Measurements from ENCODE around the gene SBSN.
A peak's percentile ranks its signal among the peaks of the same experiment; 100 is the strongest.

The SBSN gene, protein sequence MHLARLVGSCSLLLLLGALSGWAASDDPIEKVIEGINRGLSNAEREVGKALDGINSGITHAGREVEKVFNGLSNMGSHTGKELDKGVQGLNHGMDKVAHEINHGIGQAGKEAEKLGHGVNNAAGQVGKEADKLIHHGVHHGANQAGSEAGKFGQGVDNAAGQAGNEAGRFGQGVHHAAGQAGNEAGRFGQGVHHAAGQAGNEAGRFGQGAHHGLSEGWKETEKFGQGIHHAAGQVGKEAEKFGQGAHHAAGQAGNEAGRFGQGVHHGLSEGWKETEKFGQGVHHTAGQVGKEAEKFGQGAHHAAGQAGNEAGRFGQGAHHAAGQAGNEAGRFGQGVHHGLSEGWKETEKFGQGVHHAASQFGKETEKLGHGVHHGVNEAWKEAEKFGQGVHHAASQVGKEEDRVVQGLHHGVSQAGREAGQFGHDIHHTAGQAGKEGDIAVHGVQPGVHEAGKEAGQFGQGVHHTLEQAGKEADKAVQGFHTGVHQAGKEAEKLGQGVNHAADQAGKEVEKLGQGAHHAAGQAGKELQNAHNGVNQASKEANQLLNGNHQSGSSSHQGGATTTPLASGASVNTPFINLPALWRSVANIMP

DNA sequence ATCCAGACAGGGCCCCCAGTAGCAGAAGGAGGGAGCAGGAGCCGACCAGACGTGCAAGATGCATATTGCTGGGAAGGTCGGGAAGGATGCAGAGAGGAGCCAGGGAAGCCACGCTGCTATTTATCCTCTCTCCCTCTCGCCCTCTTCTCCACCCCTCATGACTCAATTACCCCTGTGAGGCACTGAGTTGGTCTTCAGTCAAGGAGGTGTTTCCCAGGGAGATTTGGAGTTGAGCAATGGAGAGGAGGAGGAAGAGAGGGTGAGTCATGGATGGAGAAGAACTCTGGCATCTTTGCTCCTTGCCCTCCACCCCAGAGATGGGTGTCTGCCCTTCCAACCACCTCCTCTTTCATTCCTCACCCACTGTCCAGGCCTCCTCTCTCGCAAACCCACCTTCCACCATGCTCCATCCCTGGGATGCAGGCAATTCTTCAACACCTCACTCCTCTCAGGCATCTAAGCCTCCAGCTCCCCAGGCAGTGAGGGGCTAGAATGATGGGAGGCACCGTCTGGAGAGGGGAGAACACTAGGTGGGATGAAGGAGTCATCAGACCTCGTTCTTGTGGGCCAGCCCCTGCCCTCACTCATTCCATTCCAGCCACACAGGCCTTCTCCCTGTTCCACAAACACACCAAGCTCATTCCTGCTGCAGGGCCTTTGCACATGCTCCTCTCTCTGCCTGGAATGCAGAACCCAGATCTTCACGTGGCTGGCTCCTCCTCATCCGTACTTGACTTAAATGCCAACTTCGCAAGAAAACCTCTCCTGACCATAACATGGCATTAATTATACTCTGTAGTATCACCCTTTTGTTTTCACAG lies at the start of gene SBSN:
Gene SBSN, minus strand, starts transcription at position 94 of the 821 bp plus-strand sequence. Its CDS starts 30 bp downstream, at position 64.
- DNase-seq = peak; percentile 81

DNA sequence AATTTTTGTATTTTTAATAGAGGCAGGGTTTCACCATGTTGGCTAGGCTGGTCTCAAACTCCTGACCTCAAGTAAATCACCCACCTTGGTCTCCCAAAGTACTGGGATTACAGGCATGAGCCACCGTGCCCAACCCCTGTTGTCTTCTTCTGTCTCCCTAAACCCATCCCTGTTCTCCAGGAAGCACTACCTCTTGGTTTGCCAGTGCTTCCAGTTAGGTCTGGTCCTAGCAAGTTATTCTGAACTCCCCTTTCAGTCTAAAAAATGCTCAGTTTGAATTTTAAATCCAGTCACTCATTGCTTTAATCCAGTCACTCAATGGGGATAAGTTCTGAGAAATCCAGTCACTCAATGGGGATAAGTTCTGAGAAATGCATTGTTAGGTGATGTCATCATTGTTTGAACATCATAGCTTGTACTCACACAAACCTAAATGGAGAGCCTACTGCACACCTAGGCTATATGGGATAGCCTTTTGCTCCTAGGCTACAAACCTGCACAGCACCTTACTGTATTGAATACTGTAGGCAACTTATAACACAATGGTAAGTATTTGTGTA lies 43.4 kb upstream of the SBSN start:
- DNase-seq = no peak

DNA sequence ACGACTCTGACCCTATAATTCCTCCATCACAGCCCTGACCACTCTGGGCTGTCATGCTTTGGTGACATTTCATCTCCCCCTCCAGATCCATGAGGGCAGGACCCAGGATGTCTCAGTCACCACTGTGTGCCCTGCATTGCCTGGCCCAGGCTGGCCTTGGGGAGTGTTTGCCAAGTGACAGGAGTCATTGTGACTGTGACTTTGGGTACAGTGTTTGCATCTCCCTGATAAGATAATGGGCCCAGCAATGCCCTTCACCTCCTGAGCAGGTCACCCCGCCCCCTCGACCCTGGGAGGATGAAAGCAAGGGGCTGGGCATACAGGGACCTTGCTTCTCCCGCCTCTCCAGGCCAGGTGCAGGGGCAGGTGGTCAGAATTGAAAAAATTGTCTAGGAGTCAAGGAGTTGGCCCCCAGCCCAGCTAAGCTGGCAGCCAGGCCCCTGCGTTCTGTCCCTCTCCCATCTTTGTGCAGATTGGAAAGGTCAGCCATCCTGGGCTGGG lies 41.2 kb upstream of the SBSN start:
- no peak for DNase-seq

DNA sequence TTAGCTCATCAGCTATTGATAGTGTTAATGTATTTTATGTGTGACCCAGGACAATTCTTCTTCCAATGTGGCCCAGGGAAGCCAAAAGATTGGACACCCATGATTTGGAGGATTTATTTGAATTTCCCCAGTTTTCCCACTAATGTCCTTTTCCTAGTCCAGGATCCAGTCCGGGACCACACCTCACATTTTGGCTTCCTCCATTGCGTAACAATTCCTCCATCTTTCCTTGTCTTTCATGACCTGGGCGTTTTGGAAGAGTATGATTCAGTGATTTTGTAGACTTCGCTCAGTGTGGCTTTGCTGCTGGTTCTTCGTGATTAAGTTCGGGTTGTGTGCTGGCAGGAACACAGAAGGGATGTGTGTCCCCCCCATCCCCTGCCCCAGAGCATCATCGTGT lies 38.6 kb upstream of the SBSN start:
- no peak for DNase-seq

DNA sequence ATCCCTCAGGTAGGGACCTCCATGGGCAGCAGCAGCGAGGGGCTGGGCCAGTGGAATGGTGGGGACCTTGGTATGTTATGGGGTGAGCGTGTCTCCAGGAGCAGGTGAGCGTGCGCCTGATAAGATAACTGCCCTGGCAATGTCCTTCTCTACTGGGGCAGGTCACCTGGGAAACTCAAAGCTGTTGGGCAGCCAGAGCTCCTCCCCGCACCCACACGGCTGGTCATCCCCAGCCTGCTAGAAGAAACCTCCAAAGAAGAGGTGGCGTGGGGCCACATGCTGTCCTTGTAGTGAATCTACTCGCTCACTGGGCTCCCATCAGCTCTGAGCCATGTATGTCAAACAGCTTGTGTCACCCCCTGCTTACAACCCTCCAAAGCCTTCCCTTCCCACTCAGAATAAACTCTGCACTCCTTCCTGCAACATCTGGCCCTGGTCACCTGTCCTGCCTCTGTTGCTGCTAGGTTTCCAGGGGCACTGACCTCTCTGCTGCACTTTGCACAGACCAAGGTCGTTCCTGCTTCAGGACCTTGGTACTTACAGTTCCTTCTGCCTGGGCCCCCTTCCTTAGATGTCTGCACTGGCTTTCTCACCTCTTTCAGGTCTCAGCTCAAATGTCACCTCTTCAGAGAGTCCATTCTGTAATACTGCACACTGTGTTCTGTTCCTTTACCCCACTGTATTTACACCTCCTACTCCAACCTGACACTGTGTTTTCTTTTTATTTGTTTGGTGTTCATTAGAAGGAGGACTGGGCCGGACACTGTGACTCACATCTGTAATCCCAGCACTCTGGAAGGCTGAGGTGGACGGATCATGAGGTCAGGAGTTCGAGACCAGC lies 37.1 kb upstream of the SBSN start:
- no peak for DNase-seq

DNA sequence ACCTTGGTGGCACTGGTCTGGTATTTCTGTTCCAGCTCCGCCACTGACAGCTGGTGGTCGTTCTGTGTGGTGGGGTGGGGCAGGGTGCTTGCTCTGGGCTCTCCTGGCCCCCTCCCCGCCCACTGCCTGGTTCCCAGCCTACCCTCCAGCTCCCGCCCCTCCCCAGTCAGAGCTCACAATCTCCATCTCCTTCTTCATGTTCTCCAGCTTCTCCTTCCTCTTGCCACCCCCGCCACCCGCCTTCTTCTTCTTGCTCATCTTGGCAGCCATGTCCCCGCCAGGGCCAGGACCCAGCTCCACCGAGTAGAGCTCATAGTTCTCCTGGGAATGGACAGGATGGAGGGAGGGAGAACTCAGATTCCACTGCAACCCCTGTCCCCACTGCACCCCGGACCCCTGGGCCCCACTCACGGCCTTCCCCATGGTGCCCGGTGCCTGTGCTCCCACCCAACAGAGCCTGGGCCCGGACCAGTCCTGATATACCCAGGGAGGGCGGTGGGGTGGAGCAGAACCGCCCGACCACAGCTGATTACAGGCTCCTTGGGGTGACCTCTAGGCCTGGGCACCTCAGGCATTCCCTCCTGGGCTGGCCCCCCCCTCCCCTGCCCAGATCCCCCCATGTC lies 35.2 kb upstream of the SBSN start, which contains the start of gene ATP4A:
Gene ATP4A, minus strand, starts transcription at position 452 of the 623 bp plus-strand sequence. Its CDS starts 29 bp downstream, at position 423.
- no peak for DNase-seq

DNA sequence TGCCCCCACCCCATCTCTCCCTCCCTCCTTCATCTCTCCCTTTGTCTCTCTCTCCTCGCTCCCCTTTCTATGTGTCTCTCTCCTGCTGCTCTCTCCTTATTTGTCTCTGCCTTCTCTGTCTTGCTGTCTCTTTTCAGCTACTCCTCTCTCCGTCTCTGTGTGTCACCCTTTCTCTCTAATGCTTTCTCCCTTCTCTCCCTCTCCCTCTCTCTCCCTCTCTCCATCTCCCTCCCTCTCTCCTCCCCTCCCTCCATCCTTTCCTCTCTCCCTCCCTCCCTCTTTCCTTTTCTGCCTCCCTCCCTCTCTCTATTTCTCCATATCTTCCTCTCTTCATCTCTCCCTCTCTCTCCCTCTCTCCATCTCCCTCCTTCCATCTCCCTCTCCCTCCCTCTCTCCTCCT lies 34.7 kb upstream of the SBSN start:
- DNase-seq = no peak

DNA sequence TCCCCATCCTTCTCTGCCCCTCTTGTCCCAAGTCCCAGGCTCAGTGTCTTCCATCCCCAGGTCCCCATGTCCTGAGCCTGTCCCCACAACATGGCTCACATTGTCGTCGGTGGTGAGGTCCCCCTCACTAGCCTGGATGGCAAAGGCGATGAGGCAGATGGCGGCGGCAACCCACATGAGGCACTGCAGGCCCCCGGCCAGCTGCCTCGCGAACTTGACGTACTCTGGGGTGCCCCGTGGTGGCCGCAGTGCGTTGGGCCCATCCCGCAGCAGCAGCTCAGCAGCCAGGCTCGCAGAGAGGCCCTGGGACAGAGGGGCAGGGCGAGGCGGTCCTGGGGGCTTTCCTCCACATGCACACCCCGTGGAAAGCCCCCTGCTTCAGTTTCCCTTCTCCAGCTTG lies 34.2 kb upstream of the SBSN start:
- DNase-seq = no peak

DNA sequence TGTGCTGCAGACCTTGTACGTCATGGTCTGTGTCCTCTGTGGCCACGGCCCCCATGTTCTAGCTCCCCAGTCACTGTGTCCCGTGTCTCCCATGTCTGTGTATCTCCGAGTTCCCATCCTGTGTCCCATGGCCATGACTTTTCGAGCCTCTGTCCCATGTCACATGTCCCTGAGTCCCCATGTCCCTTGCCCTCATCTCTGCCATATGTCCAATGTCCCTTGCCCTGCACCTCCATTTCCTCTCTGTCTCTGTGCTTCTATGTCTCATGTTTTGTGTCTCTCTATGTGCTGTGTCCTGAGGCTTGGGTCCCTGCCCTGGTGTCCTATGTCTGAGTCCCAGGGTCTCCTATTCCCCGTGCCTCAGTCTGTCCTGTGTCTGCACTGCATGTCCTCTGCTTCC lies 33.3 kb upstream of the SBSN start:
- no peak for DNase-seq

DNA sequence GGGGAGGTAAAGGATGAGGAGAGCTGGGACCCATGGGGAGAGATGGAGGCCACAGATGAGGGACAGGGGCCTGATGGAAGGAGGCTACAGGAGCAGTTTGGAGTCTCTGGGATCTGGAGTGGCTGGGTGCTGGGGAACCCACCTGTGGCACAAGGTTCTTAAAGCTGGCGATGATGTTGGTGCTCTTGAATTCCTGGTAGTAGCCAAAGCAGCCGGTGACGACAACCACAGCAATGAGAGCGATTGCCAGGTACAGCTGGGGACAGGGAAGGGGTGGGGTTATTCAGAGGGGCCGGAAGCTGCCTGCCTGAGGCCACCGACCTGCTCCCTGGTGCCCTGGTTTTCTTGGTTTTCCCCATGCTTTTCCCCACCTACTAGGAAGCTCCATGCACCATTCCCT lies 32.6 kb upstream of the SBSN start:
- no peak for DNase-seq

DNA sequence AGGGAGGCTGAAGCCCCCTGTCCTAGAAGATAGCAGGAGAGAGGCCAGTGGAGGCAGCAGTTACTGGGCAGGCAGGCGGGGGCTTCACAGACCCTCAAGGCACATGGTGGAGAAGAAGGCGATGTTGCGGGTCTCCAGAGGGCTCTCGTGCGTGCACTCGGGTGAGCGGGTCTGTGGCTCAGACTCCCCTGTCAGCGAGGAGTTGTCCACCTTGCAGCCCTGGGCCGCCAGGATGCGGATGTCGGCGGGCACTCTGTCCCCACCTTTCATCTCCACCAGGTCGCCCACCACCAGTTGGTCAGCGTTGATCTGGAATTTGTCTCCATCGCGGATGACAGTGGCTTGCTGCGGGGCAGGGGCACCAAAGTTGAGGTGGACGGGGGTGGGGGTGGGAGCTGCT lies 32.2 kb upstream of the SBSN start:
- DNase-seq = no peak

DNA sequence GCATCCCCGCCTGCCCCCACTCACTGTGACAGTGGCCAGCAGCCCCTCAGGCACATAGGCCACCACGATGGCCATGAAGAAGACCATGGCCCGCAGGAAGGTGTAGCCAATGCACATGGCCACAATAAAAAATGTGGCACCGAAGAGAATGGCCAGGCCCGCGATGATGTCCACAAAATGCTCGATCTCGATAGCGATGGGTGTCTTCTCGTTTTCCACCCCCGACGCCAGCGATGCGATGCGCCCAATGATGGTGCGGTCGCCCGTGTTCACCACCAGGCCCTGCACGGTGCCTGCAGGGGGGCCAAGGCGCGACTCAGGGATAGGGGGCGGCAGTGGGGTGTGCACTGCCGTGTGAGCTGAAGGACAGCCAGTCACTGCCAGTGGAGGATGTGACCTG lies 31.7 kb upstream of the SBSN start:
- DNase-seq = no peak

DNA sequence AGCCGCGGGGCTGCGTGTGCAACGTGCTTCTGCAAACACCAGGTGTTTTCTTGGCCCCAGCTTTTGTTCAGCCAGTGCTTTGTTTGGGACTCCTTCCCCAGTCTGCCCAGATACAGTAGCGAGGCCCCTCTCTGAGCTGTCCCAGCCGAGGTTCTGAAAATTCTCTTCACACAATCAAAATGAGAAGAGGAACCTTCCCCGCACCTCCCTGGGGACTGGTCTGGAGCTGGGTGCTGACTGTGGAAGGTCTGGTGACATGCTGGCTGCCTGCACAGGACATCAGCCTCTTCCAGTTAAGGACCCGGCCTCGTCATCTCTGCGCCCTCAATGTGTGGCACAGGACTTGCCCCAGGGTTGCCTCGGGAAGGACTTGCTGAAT lies 31.2 kb upstream of the SBSN start:
- DNase-seq = no peak

DNA sequence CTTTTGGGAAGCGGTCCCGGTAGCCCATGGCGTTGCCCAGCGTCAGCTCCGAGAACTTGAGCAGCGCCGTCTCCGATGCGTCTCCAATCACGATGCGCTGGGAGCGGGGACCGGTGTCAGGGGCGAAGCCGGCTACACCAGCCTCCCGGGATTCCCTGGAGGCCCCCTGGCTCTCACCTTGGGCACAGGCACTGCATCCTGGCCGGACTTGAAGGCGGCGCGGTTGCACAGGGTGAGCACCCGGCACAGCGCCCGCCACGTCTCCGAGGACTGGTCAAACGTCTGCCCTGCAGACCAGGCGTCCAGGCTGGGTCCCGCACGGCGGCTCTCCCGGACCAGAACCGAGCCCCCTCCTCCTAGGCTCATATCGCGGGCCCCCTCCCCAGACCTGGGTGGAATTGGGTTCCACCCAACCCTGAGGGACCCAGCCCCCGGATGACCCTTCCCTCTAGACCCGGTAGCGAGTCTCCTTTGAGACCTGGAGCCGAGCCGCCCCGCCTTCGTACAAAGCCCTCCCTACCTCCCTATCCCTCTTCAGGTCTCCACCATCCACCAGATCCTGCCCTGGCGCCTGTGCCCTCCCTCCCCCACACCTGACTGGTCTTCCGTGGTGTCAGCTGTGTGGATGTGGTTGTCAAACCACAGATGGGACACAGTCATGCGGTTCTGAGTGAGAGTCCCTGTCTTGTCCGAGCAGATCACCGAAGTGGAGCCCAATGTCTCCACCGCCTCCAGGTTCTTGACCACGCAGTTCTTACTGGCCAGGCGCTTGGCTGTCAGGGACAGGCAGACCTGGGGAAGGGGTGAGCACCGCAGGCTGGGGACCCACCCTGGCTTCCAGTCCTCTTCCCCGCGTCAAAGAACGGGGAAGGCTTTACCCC lies 30.5 kb upstream of the SBSN start:
- no peak for DNase-seq

DNA sequence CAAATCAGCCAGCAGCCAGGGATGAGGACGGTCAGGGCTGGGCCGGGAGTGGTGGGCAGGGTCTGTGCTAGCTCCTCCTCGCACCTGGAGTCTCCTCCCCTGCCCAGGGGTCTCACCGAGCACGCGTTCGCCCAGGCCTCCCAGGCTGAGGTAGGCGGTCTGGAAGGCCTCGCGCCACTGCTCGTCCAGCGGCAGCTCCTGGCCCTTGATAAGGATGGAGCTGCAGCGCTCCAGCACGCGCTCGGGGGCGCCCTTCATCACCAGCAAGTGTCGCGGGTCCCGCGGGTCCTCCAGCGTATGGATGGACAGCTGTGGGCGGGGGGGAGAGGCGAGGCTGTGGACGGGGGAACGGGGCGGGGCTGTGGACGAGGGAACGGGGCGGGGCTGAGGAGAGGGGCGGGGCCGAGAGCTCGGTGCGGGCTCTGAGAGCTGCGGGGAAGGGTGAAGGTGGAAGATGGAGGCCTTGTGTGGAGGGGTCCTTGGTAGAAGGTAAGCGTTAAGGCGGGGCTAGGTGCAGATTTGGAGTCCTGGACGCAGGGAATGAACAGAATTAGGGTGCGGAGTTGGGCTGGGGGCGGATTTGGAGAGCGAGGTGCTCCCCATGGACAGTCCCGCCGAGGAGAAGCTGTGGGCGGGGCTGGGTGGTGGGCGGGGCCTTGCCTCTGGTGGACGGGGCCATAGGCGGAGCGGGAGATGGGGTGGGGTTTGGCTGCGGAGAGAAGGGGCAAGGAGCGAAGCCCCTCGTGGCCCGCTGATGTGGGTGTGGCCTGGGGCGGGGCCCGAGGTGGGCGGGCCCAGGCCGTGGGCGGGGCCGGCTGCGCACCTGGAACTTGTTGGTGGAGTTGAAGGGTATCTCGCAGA lies 29.7 kb upstream of the SBSN start:
- peak; percentile 49 for DNase-seq

DNA sequence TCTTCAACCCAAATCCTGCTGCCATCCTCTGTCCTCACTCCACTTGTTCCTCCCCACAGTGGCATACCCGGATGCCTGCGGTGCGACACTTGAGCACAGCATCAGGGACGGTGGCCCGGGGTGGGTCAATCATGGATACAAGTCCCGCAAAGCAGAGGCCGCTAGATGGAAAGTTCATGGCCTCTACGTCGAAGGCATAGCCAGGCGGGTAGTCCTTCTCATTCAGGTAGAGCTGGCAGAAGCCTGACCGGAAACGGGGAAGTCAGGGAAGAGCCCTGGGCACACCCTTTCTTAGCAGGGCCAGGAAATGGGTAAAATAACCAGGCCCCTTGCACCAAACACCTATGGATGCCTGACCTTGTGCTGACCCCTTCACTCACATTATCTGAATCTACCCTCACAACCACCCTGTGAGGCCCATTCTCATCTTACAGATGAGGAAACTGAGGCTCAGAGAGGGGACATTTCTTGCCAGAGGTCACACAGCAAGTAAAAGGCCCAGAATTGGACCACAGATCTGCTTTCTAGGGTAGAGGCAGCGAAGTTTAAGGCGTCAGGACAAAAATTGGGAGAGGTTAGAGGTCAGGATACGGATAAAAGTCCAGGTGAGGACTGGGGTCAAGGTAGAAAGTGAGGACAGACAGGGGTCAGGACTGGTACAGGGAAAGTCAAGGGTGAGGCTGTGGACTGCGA lies 28.9 kb upstream of the SBSN start:
- no peak for DNase-seq

DNA sequence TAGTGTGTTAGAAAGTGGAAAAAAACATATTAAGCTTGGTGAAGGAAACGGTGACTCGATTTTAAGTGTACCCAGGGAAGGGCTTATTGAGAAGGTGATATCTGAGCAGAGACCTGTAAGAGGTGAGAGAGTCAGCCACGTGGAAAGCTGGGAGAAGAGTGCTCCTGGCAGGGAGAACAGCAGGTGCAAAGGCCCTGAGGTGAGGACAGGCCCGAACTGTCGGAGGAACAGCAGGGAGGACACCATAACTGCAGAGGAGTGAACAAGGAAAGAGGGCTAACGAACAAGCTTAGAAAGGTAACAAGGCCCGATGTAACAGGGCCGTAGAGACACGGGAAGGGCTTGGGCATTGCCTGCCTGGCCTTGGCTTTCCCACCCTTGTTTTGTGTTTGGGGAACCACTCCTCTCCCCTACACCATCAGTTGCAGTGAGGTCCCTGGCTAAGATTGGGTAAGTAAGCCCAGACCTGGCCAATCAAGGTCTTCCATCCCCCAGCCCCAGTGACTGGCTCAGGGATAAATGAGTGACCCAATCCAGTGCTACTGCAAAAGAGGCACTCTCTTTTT lies 28.0 kb upstream of the SBSN start:
- DNase-seq = no peak

DNA sequence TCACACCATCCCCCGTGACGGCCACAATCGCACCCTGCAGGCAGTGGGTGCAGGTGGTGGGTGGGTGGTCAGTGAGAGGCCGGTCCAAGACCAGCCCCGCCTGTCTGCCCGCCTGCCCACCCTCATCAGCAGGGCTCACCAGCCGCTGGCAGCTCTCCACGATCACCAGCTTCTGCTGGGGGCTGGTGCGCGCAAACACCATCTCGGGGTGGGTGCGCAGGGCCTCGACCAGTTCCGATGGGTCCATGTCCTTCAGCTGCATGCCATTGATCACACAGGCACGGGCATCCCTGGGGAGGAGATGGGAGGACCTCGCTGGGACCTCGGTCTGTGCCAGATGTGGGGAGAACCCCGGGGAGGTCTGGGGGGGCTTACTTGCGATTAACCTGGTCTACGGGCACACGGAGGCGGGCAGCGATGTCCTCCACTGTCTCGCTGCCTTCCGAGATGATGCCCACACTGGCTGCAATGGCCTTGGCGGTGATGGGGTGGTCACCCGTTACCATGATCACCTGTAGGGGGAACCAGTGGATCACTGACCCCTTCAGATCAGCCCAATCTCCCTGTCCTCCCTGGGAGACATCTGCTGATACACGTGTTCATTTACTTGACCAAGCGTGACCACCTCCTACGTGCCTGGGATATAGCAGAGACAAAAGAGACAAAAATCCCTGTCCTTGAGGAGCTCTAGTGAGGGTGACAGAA lies 27.3 kb upstream of the SBSN start:
- DNase-seq = peak; percentile 49
